NOMO-1 treated with DMSO at 0.1 percent for 48 hours (cell line): Measurements from ENCODE around the gene CDH4.

ENCODE experiments used
- DNase-seq: peaks from one replicate; lab custom pipeline; 2025; ENCODE audit not compliant: unreplicated experiment; lab: John Stamatoyannopoulos, UW

CDH4 gene

GRCh38 chr20:61571916-61572711, 320.1 kb downstream of the CDH4 start:
- no peak for DNase-seq

- DNase-seq, result no peak
These were observed 320.7 kb downstream of the CDH4 start for GRCh38 chr20:61572789-61573188.

- no peak for DNase-seq
These were observed 321.6 kb downstream of the CDH4 start for GRCh38 chr20:61573415-61574305.

- DNase-seq, result no peak
These were observed 323.3 kb downstream of the CDH4 start for GRCh38 chr20:61575151-61575937.

- DNase-seq, result no peak
These were observed 324.3 kb downstream of the CDH4 start for GRCh38 chr20:61576372-61576771.

GRCh38 chr20:61577065-61577464, 325.0 kb downstream of the CDH4 start:
- no peak for DNase-seq

DNA sequence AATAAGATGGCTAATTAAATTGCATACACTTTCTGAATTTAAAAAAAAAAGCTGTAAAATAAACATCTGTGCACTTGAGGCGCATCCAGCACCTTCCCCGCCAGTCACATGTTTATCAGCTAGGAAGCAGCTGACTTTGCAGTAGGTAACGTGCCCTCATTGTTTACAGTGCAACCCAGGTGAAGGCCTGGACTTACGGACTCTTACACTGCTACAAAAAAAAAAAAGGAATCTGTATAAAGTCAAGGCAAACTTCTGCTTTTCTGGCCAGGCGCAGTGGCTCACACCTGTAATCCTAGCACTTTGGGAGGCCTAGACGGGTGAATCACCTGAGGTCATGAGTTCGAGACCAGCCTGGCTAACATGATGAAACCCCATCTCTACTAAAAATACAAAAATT, 327.8 kb downstream of the CDH4 start:
- no peak for DNase-seq

DNA sequence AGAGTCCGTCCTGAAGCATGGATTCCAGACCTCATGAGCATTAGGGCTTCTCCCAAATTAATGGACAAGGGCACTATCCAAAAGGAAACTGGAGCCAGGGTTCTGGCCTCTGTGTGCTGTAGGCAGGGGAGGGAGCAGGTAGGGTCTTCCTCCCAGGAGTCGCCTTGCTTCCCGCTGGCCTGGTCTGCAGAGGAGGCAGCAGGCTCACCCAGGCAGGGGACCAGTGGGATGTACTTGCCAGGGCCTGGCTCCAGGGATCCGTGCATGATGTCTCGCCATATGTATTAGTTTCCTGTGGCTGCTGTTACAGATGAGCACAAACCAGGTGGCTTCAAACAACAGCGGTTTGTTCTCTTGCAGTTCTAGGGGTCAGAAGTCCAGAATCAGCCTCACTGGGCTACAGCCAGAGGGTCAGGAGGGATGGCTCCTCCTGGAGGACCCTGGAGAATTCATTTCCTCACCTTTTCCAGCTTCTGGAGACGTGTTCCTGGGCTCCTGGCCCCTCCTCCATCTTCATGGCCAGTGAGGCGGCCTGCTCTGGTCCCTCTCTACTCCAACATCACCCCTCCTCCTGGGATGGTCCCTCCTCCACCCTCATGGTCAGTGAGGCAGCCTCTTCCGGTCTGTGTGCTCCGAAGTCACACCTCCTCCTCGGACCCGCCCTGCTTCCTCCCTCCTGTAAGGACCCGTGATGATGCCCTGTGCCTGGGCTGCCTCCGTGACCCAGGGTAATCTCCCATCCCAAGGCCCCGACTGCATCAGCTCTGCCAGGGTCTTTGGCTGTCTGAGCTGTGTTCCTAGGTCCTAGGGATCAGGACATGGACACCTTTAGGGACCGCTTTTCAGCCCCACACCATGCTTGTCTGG, 329.1 kb downstream of the CDH4 start:
- no peak for DNase-seq

DNA sequence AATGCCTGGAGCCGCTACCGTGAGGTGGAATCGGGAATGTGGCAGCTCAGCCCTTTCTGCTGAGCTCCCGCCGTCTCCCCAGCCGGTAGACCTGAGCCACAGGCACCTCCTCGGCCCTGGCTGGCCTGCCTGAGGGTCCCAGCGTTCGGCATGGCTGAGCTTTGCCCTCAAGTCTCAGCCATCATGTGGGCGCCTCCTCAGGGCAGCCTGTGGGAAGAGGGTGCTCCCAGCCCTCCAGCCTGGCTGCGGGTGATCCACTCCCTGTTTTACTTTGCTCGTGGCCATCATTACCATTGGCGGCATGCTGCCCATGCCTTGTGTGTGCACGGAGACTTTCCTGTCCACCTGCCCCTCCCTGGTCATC, 329.7 kb downstream of the CDH4 start:
- no peak for DNase-seq

- no peak for DNase-seq
These were observed 330.3 kb downstream of the CDH4 start for GRCh38 chr20:61582196-61582923.

DNA sequence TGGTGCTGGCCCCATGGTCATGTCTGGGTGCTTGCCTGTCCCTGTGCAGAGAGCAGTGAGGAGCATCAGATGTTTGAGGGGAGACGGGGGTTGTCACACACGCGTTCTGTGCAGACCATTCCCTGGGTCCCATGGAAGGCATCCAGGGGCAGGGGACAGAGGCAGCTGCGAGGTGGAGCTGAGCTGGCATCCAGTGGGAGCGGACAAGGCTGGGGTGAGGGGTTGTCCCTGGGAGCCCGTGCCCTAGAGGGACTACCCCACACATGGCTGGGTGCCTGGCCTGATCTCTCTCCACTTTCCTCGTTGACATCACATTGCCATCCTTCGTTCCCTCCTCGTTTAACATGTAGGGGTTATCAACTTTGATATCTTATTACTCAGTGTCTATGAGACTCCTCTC, 331.3 kb downstream of the CDH4 start:
- no peak for DNase-seq

- no peak for DNase-seq
These were observed 332.8 kb downstream of the CDH4 start for GRCh38 chr20:61584851-61585250.

- DNase-seq, result no peak
These were observed 333.7 kb downstream of the CDH4 start for GRCh38 chr20:61585764-61586163.

DNA sequence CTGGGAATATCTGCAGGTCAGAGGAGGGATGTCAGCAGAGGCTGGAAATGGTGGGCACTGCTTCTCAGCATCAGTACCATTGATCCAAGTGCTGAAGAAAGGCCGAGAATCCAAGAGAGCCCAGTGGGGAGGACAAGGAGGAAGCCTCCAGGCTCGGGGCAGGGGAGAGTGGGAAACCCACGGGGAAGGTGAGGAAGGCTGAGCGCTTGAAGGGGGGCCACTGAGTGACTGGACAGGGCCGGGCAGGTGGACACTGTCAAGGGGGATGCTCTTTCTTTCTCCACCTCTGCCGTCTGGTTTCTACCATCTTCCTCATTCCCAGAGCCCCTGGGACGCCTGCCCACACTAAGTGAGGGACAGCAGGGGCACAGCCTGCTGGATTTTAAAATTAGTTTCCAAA, 335.0 kb downstream of the CDH4 start:
- no peak for DNase-seq

- no peak for DNase-seq
These were observed 335.7 kb downstream of the CDH4 start for GRCh38 chr20:61587681-61588289.

GRCh38 chr20:61588411-61589385, 336.6 kb downstream of the CDH4 start:
- DNase-seq, result no peak

GRCh38 chr20:61590236-61590635, 338.2 kb downstream of the CDH4 start:
- no peak for DNase-seq

- DNase-seq, result no peak
These were observed 341.5 kb downstream of the CDH4 start for GRCh38 chr20:61593516-61593915.
